Middle frontal gyrus (tissue), 1 donor: Measurements from ENCODE around the gene RPS21.

Source experiments
- DNase-seq: peaks from one replicate; pipeline ENCODE4 v3.0.0-alpha.2; 2015; ENCODE audit warnings: low spot score; ENCODE audit errors: extremely low spot score

The RPS21 gene

GRCh38 chr20:62378215-62378614 lies 8.7 kb upstream of the RPS21 start:
- DNase-seq = no peak

DNA sequence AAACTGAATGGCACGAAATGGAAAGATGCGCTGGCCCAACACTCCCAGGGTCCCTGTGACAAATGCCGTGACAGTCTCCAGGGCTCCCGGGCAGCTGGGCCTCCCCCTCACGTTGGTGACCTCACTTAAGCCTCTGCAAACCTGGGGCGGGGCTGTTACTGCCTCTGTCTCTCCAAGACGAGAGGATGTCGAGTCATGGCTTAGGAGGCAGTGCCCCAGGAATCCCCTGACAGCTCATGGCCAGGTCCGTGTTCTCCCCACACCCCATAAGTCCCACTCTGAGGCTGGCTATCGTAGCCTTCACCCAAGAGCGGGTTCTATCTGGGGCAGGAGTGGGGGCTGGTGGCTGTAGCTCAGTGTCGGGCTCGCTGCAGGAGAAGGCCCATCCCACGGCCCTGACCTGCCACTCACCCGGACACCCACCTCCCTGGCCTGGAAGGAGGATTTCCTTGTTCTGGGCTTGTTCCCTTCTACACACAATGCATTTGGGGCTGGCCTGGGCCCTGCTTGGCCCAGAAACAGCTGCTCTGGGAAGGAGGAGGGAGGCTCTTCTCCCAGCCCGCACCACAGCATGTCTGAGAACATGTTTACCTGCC lies 5.6 kb upstream of the RPS21 start:
- DNase-seq = no peak

DNA sequence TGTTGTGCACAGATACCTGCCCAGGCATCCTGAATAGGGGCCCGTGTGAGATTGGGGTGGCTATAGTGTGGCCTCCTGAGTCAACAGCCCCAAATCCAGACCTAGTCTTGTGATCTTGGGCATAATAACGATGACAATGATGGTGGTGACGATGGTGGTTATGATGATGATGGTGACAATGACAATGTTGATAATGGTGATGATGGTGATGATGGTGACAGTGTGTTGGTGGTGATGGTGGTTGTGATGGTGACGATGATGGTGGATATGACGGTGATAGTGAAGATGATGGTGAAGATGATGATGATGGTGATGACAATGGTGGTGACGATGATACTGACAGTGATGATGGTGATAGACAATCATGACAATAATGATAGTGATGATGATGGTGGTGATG lies 5.1 kb upstream of the RPS21 start:
- DNase-seq = no peak

- DNase-seq = no peak
Measured at GRCh38 chr20:62382306-62383198, 4.4 kb upstream of the RPS21 start.

DNA sequence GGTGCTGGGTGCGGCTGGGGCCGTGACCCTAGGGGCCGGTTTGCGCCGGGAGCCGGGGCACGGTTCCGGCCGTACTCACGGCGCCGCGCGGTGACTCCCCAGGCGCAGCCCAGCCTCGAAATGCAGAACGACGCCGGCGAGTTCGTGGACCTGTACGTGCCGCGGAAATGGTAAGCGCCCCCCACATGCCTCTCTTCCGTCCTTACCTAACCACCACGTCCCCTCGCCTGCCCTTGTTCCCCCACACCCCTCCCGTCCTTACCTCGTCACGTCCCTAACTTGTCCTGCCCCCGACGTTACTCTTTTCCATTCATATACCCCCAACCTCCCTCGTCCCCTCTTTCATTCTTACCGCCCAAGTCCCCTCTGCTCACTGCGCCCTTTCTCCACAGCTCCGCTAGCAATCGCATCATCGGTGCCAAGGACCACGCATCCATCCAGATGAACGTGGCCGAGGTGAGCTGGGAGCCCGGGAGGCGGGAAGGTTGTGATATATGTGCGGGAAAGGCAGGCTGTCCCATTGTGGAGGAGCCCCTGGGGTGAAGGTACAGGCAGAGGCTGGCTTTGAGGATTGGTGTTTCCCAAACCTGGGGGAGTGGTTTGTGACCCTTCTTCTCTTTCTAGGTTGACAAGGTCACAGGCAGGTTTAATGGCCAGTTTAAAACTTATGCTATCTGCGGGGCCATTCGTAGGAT lies 463 bp downstream of the RPS21 start:
- DNase-seq = no peak

DNA sequence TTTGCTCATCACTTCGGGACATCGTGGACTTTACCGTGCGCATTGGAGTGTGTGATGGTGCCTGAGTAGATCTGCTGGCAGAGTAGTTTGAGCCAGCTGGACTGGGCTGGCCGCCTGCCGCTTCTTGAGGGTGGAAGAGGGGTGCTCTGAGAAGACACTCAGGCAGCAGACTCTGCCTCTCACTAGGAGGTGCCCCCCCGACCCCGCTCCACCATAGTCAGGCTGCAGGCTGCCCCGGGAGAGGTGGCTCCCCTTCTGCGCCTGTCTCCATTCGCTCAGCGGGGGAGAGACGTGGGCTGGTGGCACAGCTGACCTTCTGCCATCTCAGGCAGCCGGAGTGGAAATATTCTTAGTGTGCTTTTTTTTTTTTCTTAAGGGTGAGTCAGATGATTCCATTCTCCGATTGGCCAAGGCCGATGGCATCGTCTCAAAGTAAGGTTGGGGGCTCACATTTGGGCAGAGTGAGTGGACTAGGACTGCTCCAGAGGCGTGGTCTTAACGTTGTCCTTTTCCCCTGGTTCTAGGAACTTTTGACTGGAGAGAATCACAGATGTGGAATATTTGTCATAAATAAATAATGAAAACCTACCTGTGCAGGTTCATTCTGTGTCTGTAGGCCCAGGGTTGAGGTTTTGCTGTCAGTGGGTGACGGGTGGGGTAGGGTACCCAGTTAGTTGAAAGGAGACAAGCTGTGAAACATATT lies 1.2 kb downstream of the RPS21 start:
- DNase-seq = no peak

DNA sequence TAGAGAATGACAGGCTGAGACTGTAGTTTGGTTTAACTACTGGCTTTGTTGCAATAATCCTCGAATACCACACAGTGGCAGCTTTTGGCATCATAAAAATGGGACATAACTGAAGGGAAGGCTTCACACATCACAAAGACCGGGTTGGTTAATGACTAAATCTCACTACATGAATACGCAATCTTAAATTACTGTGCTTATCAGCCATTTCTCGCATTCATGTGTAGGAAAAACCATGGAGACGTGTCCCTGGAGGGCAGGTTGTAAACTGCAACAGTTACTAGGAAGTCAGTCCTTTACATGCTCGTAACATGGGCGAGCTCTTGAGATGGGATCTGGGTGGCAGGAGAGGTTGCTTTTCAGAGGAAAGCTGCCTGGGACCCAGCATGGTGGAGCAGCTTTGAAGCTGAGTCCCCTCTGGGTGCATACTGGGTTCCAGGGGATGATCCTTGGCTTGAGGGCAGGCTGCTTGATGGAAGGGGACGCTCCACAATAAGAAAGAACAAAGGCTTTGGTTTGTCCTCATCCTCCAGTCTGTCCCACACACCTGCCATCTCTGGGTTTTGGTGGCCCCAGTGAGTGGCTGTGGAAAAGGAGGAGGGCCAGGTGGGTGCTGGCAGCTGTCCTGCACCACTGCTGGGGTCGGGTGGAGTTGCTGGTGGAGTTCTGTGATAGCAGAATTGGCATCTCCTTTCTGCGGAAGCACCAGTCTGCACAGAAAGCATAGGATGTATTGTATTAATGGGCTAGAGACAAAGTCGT lies 2.1 kb downstream of the RPS21 start:
- no peak for DNase-seq

DNA sequence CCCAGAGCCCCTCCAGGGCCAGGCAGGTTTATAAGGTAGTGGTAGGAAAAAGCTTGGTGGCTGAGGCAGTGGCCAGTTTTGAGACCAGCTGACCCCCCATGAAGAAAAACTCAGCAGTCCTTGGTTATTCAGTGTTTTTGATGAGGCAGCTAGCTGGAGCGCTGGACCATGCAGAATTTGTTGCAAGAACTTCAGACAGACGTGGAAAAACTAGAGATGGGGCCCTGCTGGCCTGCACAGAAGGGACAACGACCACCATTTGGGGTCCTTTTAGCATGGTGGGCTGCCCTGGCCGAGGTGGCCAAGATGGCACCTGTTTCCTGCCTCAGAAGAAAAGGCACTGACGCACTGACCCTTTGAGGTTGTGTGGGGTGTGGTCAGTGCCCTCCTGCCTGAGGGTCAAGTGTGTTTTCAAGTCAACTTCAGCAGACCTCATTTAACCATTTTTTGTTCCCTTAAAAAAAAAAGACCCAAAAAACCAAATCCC lies 2.7 kb downstream of the RPS21 start:
- DNase-seq = no peak

DNA sequence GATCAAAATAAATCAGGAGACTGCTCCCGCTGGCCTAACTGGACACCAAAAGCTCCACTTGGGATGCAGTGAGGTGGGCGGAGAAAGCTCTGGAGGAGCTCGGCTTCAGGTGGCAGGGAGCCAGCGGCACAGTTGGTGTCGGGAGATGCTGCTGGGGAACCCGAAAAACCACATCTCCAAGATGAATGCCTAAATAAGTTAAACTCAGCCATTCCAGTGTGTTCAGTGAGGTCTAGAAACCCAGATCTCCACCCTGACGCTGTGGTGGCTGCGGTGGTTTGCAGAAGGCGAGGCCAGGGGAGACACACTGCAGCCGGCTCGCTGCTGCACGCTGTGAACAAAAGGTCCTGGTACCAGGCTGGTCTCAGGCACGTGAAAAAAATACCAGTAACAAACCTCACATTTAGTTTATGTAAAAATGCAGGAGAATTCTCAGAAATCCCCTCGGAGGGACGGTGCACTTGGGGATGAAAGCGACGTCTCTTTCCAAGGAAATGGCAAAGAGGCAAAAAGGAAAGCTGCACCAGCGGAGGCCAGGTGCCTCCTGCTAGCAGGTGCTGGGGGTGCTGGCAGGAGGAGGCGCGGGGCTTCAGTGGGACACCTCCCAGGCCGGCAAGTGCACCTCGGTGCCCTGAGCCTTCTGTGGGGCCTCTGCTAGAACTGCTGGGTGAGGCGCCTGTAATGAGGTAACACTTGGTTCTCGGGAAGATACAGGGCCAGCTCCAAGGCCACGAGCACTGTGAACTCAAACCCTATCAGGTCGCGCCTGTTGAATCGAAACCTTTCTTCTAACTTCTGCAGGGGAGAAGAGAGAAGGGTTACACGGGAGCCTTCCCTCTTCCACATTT lies 3.6 kb downstream of the RPS21 start:
- DNase-seq = no peak

GRCh38 chr20:62391165-62392076 lies 4.5 kb downstream of the RPS21 start:
- no peak for DNase-seq

DNA sequence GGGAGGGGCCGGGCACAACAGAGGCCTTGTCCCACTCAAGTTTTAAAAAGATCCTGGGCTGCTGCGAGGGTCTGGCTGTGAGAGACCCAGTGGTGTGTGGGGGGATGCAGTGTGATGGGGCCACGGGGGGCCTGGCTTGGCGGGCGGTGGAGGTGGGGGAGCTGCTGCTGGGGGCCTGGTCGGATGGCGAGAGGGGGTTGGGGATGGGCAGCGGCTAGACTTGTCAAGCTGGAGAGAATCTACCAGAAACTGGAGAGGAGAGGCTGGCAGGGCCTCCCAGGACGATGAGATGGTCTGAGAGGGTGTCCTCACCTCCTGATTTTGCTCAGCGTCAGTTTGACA lies 5.1 kb downstream of the RPS21 start:
- DNase-seq = no peak

- no peak for DNase-seq
Measured at GRCh38 chr20:62392621-62393334, 5.9 kb downstream of the RPS21 start.

DNA sequence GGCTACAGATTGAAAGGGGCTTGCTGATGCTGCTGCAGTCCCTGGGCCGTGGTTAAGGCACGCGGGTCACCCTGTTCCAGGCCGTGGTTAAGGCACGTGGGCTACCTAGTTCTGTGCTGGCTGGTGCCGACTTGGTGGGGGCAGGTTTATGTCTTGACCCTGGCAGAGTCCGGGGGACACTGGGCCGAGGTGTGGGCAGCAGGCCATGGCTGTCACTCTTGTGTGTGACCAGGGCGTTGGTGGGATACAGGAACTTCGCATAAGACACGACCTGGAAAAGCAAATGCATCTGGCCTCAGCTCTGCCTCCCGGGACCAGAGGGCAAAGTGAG lies 6.4 kb downstream of the RPS21 start:
- no peak for DNase-seq

DNA sequence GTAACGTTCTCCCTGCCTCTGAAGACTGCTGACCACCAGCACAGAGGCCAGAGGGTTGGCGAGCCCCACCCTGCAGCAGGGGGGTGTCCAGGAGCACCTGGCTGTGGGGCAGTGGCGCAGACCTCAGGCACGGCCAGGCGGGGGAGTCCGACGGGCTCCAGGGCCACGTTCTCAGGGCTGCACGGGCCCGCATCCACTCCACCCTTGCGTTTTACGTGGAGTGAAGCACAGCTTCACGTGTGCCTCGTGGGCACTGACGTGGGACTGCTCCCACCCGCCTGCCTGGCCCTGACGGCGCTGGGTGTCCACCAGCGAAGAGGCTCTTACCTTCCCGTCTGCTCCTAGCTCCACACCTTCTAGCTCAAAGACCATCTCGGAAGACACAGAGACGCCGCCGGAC lies 6.9 kb downstream of the RPS21 start:
- no peak for DNase-seq

DNA sequence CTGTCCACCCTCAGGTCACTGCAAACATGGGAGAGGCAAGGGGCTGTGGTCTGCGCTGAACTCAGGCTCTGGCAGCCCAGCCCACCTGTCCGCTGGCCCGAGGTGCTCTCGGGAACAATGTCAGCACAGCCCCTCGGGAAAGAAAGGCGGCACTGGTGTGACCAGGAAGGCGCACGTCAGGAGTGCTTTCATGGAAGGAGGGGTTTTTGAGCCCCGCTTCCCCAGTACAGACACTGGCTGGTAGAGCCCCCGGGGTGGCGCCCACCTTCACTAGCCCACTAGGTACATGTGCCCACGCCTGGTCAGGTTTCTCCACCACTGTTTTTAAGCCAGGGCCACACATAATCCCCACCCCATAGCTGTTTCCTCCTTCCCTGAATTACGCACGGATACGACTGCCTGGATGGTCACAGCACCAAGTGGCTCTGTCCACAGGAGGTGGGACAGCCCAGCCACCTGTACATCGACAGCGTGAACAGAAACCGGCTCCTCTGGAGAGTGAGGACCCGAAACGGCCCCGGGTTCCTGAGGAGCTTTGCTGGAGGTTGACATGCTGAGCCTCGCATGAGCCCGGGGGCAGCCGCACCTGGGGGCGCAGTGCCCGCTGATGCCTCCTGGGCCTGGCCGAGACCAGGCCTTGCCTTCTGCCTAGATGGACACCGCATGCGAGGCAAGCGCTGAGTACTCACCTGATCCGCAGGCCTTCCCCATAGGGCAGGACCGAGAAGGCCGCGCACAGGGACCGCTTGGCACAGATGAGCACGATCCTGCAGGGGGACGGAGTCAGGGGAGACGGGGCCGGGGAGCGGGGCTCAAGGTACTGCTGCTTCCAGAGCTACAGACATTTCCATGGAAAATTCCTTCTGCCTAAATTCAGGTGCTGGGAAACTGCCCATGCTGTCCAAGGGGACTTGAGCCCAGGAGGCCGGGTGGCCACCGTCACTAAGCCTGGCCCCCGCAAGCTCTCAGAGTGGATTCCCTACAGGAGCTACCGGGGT lies 7.6 kb downstream of the RPS21 start:
- no peak for DNase-seq

DNA sequence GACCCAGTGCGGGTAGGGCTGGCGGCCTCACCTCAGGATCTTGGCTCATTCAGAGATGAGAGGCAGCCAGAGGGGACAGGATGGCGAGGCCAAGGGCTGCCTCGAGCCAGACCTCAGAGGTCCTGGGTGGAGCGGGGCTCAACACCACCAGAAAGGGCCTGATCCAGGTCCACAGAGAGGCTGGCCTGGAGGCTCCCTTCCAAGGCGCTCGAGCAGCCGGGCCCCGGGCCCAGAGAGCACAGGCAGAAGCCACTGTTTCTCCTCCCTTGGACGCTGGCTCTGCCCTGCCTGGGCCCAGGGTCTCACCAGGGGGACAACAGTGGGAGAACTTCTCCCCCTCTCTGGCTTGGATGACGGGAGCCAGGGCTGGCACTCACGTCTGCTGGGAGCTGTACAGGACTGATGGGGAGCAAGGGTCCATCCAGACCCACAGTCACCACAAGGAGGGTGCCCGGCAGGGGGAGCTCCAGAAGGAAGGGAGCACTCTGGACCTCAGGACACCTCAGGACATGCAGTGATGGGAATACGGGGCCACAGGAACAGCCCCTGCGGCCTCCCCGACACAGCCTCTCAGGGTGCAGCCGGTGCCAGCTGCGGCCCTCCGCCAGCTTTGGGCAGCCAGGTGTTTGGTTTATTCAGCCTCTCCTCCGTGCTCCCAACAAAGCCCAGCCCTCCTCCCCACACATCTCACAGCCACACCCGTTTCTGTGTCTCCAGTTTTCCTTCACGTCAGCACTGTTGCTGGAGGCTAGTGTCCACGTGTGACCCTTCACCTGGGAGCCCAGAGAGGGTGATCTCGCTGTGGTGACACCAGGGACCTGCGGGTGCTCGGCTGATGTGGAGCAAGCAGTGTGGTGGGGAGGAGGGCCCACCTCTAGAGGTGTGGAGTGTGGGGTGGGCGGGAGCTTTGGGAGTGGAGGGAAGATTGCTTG lies 8.7 kb downstream of the RPS21 start:
- no peak for DNase-seq
